HEK293T (cell line): Measurements from ENCODE around the gene MTURN.

ENCODE experiments used
- BHLHE40 ChIP-seq: fragments of 450-650 bp; IDR thresholded peaks from 2 replicates; pipeline ENCODE4 v1.6.1; 2016; ENCODE audit warnings: mild to moderate bottlenecking, moderate library complexity, borderline replicate concordance
- FOXM1 ChIP-seq: fragments of 450-650 bp; IDR thresholded peaks from 2 replicates; pipeline ENCODE4 v1.6.1; 2017; ENCODE audit warnings: mild to moderate bottlenecking, borderline replicate concordance
- NFRKB ChIP-seq: fragments of 450-650 bp; IDR thresholded peaks from 2 replicates; pipeline ENCODE4 v1.6.1; 2016; ENCODE audit warnings: mild to moderate bottlenecking, moderate library complexity
- SP1 ChIP-seq: fragments of 450-650 bp; IDR thresholded peaks from 2 replicates; pipeline ENCODE4 v1.6.1; 2017
- TARDBP ChIP-seq: fragments of 450-650 bp; IDR thresholded peaks from 2 replicates; pipeline ENCODE4 v1.6.1; 2016

DNA sequence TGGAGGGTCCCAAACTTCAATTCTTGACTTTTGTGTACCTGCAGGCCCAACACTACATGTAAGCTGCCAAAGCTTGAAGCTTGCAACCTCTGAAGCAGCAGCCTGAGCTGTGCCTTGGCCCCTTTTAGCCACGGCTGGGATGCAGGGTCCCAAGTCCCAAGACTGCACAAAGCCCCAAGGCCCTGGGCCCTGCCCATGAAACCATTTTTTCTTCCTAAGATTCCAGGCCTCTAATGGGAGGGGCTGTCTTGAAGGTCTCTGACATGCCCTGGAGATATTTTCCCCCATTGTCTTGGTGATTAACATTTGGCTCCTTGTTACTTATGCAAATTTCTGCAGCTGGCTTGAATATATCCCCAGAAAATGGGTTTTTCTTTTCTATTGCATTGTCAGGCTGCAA lies 52.7 kb downstream of the MTURN start:
- no peak for TF ChIP-seq FOXM1
- TF ChIP-seq BHLHE40 = no peak
- TF ChIP-seq NFRKB = no peak
- TF ChIP-seq SP1 = no peak
- no peak for TF ChIP-seq TARDBP
